ENCODE measurements around the gene CRAT.

- TF ChIP-seq RCOR1 (IDR thresholded peaks at IDR 0.05; ENCODE audit: insufficient replicate concordance, low read length), result no peak
- TF ChIP-seq POLR2A (IDR thresholded peaks at IDR 0.05; ENCODE audit: low read depth, low read length), result no peak
- TF ChIP-seq CTCF (conservative IDR thresholded peaks at IDR 0.05; ENCODE audit: low read depth, low read length), result no peak
- no peak for TF ChIP-seq USF2 (IDR thresholded peaks at IDR 0.05; ENCODE audit: low read depth, low read length)
- TF ChIP-seq MXI1 (IDR thresholded peaks at IDR 0.05; ENCODE audit: borderline replicate concordance, low read depth, low read length), result no peak
- TF ChIP-seq ELK1 (IDR thresholded peaks at IDR 0.05; ENCODE audit: borderline replicate concordance, low read depth, low read length), result no peak
- TF ChIP-seq CEBPB (IDR thresholded peaks at IDR 0.05; ENCODE audit: low read depth, low read length), result peak; percentile 77
- 0 out of 2 replicates have a peak, but pooled peaks have one; percentile 8 for TF ChIP-seq FOS (IDR thresholded peaks at IDR 0.05; ENCODE audit: low read depth, low read length)
- no peak for TF ChIP-seq MAZ (IDR thresholded peaks at IDR 0.05; ENCODE audit: borderline replicate concordance, low read depth, low read length)
- TF ChIP-seq NFE2L2 (IDR thresholded peaks at IDR 0.05; ENCODE audit: low read depth, low read length), result no peak
- no peak for TF ChIP-seq SMC3 (IDR thresholded peaks at IDR 0.05; ENCODE audit: low read depth, low read length)
- TF ChIP-seq RAD21 (IDR thresholded peaks at IDR 0.05; ENCODE audit: low read length), result no peak
- TF ChIP-seq MAFK (IDR thresholded peaks at IDR 0.05; ENCODE audit: low read depth, low read length), result no peak
- 0 out of 2 replicates have a peak, but pooled peaks have one; percentile 4 for TF ChIP-seq BHLHE40 (IDR thresholded peaks at IDR 0.05; ENCODE audit: low read depth, low read length)
Measured at GRCh38 chr9:129125478-129125877, 14.9 kb upstream of the CRAT start.

Measured in IMR-90 (cell line).